SU-DHL-6 (cell line): ENCODE measurements around the gene CAMK4.

ENCODE experiments used
- H2AFZ ChIP-seq: fragments of 200-600 bp; sonication (generic); 2 replicates; pipeline ENCODE4 v1.6.1; 2014; ENCODE audit warnings: low read depth, mild to moderate bottlenecking, moderate library complexity, mixed read lengths, antibody characterized with exemption, low read length; ENCODE audit not compliant: severe bottlenecking
- H3F3A ChIP-seq: fragments of 200-600 bp; shearing (Covaris generic); 2 replicates; pipeline ENCODE4 v1.6.0; 2016; ENCODE audit warnings: antibody characterized with exemption, mild to moderate bottlenecking; ENCODE audit not compliant: insufficient read depth
- H3K27ac ChIP-seq: fragments of 200-600 bp; sonication (generic); 2 replicates; pipeline ENCODE4 v1.5.1; 2016; ENCODE audit warnings: low read depth, mild to moderate bottlenecking, low read length, moderate library complexity, mixed read lengths
- H3K27me3 ChIP-seq: fragments of 200-600 bp; sonication (generic), shearing (Covaris generic); 2 replicates; pipeline ENCODE4 v1.6.0; 2014; ENCODE audit warnings: mild to moderate bottlenecking, low read length
- H3K36me3 ChIP-seq: fragments of 200-600 bp; sonication (generic); 2 replicates; pipeline ENCODE4 v1.6.1; 2014; ENCODE audit warnings: mild to moderate bottlenecking, low read length, mixed read lengths
- H3K4me2 ChIP-seq: fragments of 300-600, 200-600 bp; shearing (Covaris generic), sonication (generic); 2 replicates; pipeline ENCODE4 v1.6.0; 2014; ENCODE audit warnings: low read length, low read depth, mild to moderate bottlenecking; ENCODE audit not compliant: poor library complexity, severe bottlenecking
- H3K4me3 ChIP-seq: fragments of 200-600 bp; sonication (generic); 2 replicates; pipeline ENCODE4 v1.5.1; 2014; ENCODE audit warnings: antibody characterized with exemption, low read length, mild to moderate bottlenecking, mixed read lengths; ENCODE audit not compliant: insufficient read depth, poor library complexity, severe bottlenecking
- H3K79me2 ChIP-seq: fragments of 200-600 bp; sonication (generic); 2 replicates; pipeline ENCODE4 v1.6.1; 2014; ENCODE audit warnings: mild to moderate bottlenecking, low read length, moderate library complexity; ENCODE audit not compliant: insufficient read depth
- H3K9ac ChIP-seq: fragments of 200-600 bp; sonication (generic); 2 replicates; pipeline ENCODE4 v1.7.0; 2014; ENCODE audit warnings: mild to moderate bottlenecking, low read length
- H3K9me2 ChIP-seq: fragments of 200-600 bp; sonication (generic); replicated peaks from 2 replicates; pipeline ENCODE4 v1.6.1; 2014; ENCODE audit warnings: low read length; ENCODE audit not compliant: insufficient read depth
- H3K9me3 ChIP-seq: fragments of 200-600 bp; sonication (generic); 2 replicates; pipeline ENCODE4 v1.6.1; 2014; ENCODE audit warnings: low read length, mixed read lengths; ENCODE audit not compliant: insufficient read depth
- H4K20me1 ChIP-seq: fragments of 200-600 bp; sonication (generic); 2 replicates; pipeline ENCODE4 v1.6.1; 2014; ENCODE audit warnings: low read depth, mild to moderate bottlenecking, antibody characterized with exemption, low read length, moderate library complexity, mixed read lengths
- CTCF ChIP-seq: fragments of 200-600 bp; sonication (generic); IDR thresholded peaks from one replicate; pipeline ENCODE4 v1.5.1; 2017; ENCODE audit warnings: antibody characterized with exemption, mild to moderate bottlenecking, low read length, moderate library complexity; ENCODE audit not compliant: insufficient read depth, poor library complexity, severe bottlenecking
- EZH2phosphoT487 ChIP-seq: fragments of 200-600 bp; sonication (generic), shearing (Covaris generic); conservative IDR thresholded peaks from 2 replicates; pipeline ENCODE4 v1.6.1; 2018; ENCODE audit warnings: mild to moderate bottlenecking, antibody characterized with exemption, low read length, moderate library complexity, mixed read lengths

The CAMK4 gene

GRCh38 chr5:111311666-111312065 lies 87.5 kb downstream of the CAMK4 start:
- Histone ChIP-seq H4K20me1 (no peaks in the 10 kb centered on the region), H3K36me3 (no peaks in the 10 kb centered on the region), H3K9me2 (no peaks in the 10 kb centered on the region), H3K79me2 (no peaks in the 10 kb centered on the region), H3K9ac (no peak overlapping the region), H3K27me3 (peaks cover 3% of the 10 kb centered on the region; the same call in 1 of the 2 replicates), H3K27ac (no peak overlapping the region), H3K9me3 (no peaks in the 10 kb centered on the region), H2AFZ (no peak overlapping the region), H3K4me2 (no peak overlapping the region), H3F3A (no peaks in the 10 kb centered on the region), H3K4me3 (no peak overlapping the region)
- TF ChIP-seq EZH2phosphoT487: no peak
- no peak for TF ChIP-seq CTCF

- no peaks in the 10 kb centered on the region for H3F3A ChIP-seq
- no peak overlapping the region for H3K4me2 ChIP-seq
- no peaks in the 10 kb centered on the region for H3K36me3 ChIP-seq
- H3K9ac ChIP-seq: no peak overlapping the region
- peaks cover 3% of the 10 kb centered on the region; the same call in 1 of the 2 replicates for H3K27me3 ChIP-seq
- H3K27ac ChIP-seq: no peak overlapping the region
- H3K9me3 ChIP-seq: no peaks in the 10 kb centered on the region
- no peaks in the 10 kb centered on the region for H3K79me2 ChIP-seq
- TF ChIP-seq CTCF (no peak), EZH2phosphoT487 (no peak)
- H4K20me1 ChIP-seq: no peaks in the 10 kb centered on the region
- H2AFZ ChIP-seq: no peak overlapping the region
- no peaks in the 10 kb centered on the region for H3K9me2 ChIP-seq
- H3K4me3 ChIP-seq: no peak overlapping the region
These were observed 89.0 kb downstream of the CAMK4 start for GRCh38 chr5:111313017-111313724.

GRCh38 chr5:111320953-111321352 lies 96.8 kb downstream of the CAMK4 start:
- no peak overlapping the region for H2AFZ ChIP-seq
- H3K79me2 ChIP-seq: no peaks in the 10 kb centered on the region
- TF ChIP-seq CTCF (no peak), EZH2phosphoT487 (no peak)
- no peaks in the 10 kb centered on the region for H3K27me3 ChIP-seq
- H3F3A ChIP-seq: no peaks in the 10 kb centered on the region
- H3K9me3 ChIP-seq: no peaks in the 10 kb centered on the region
- no peak overlapping the region for H3K4me3 ChIP-seq
- no peak overlapping the region for H3K27ac ChIP-seq
- H3K9me2 ChIP-seq: no peaks in the 10 kb centered on the region
- H3K36me3 ChIP-seq: no peaks in the 10 kb centered on the region
- no peak overlapping the region for H3K9ac ChIP-seq
- no peak overlapping the region for H3K4me2 ChIP-seq
- H4K20me1 ChIP-seq: no peaks in the 10 kb centered on the region
